GM21367 (cell line): ENCODE measurements around the gene BEND2.

ENCODE experiments used
- ATAC-seq: cut with Tn5 transposase; IDR thresholded peaks from one replicate; pipeline ENCODE4 v1.9.1; 2021; ENCODE audit not compliant: unreplicated experiment

Gene BEND2

DNA sequence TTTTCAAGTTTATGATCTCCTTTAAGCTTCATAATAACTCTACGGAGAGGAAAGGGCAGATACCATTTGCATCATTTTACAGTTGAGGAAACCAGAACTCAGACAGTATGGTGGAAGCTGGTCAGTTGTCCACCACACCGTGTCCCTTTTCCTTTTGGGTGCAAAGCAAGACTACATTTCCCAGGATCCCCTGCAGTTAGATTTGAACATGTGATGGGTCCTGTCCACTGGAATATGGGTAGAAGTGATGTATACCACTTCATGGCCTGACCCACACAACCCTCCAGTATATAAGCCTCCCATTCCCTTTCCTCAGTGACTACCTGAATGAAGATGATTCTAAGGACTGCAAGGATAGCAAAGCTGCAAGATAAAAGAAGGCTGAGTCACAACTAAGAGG is 74.7 kb downstream of the BEND2 start:
- ATAC-seq: no peak

DNA sequence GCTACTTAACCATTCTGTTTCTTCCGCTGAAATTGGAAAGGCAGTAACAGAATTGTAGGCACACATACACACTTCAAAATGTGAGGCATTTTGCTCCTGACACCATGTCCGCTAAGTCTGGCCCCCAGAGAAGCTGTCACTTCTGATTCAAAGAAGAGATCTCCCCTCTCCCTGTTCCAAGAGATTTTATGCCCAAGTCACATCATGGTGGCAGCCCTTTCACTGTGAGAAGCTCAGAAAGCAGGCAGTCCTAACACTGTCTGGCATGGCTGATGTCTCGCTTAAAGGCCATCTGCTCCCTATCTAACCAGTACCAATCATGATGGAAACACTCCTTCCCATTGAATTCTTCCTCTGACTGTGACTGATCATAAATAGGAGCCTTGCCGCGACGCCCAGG is 83.9 kb downstream of the BEND2 start:
- no peak for ATAC-seq

DNA sequence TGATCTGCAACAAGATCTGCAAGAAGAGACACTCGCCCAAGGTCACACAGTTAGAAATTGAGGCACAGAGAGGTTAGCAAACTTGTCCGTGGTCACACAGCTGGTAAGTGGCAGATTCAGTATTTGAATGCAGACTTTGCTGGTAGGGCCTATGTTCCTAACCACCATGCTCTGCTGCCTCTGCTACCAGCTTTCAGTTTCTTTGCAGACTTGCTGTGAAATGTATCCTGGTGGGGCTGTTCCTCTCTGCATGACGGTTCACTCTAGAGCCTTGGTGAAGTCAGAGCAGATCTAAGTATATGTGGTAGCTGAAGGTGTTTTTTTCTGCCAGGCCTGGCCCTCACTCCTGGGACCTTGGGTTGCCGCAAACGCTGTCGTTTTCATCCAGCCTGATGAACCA is 87.1 kb downstream of the BEND2 start:
- no peak for ATAC-seq

DNA sequence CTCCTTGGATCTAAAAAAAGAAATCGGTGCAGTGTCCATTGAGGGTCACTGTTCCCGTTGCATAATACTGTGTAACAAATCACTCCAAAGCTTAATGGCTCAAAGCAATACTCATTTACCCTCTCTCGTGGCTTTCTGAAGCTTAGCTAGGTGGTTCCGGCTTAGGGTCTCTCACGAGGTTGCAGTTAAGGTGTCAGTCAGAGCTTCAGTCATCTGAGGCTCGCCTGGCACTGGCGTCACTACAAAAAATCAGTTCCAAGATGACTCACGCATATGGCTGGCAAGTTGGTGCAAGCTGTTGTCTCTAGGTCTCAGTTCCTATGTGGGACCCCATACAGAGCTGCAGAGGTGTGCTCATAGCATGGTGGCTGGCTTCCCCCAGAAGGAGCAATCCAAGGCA is 91.0 kb downstream of the BEND2 start:
- ATAC-seq: no peak

DNA sequence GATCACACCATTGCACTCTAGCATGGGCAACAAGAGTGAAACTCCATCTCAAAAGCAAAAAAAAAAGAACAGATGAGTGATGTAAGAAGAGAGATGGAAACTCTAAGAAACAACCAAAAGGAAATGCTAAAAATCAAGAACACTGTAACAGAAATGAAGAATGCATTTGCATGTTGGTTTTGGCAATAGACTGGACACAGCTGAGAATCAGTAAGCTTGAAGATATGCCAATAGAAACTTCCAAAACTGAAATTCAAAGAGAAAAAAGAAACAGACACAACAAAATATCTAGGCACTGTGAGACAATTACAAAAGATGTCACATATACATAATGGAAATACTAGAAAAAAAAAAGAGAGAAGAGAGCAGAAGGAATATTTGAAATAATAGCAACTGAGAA is 93.7 kb downstream of the BEND2 start:
- no peak for ATAC-seq

DNA sequence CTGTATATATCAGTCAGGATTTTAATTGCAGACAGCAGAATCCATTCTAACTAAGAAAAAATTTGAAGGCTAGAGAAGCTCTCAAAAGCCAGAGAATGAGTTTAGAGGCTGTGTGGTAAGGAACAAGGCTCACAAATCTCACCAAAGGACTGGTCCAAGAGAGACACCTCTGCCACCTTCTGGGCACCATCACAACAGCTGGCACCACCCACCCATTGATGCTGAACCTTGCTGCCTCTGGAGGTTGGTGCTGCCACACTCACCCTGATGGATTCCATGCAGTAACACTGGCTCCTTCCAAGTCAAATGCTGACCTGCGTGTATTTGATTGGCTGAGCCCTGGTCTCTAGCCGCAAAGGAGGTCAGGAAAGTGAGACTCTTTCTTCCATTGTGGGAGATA is 100.8 kb downstream of the BEND2 start:
- ATAC-seq: no peak
